GM18867 (cell line): ENCODE results near the gene CACNA2D4.

Experiments used
- ATAC-seq: cut with Tn5 transposase; IDR thresholded peaks from one replicate; pipeline ENCODE4 v1.9.1; 2021; ENCODE audit warnings: mild to moderate bottlenecking, moderate library complexity; ENCODE audit not compliant: unreplicated experiment

The CACNA2D4 gene

DNA sequence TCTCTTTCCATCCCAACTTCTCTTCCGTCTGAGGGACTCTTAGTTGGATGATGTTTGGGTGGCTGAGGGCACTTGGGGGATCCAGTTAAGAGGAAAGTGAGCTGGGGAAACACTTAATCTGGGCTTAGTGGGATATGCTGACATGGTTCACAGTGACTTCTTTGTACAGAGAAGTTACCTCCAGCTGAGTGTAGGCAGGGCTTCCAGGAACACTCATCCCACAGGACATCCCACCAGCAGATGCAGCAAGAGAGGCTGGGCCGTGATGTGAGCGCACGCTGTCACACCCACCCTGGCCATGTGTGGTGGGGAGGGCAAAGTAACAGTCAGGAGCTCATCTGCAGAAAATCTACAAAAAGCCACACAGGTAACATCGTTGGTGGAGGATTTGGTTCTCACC is 832 bp upstream of the CACNA2D4 start:
- no peak for ATAC-seq

DNA sequence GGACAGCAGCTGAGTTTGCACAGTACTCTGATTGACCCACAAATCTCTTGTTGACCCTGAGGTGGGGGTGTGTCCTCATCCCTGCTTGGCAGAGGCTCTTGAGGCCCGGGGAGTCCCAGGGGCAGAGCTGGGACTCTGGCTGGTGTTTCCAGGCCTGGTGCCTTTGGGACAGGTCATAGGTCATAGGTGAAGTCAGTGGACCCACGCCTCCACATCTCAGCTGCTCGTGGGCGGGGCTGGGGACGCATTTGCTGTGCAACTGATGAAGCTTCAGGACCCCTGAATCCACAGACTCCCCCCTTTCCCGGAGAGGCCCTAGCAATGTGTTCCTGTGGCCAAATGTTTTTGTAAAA is 408 bp upstream of the CACNA2D4 start:
- ATAC-seq, result no peak

DNA sequence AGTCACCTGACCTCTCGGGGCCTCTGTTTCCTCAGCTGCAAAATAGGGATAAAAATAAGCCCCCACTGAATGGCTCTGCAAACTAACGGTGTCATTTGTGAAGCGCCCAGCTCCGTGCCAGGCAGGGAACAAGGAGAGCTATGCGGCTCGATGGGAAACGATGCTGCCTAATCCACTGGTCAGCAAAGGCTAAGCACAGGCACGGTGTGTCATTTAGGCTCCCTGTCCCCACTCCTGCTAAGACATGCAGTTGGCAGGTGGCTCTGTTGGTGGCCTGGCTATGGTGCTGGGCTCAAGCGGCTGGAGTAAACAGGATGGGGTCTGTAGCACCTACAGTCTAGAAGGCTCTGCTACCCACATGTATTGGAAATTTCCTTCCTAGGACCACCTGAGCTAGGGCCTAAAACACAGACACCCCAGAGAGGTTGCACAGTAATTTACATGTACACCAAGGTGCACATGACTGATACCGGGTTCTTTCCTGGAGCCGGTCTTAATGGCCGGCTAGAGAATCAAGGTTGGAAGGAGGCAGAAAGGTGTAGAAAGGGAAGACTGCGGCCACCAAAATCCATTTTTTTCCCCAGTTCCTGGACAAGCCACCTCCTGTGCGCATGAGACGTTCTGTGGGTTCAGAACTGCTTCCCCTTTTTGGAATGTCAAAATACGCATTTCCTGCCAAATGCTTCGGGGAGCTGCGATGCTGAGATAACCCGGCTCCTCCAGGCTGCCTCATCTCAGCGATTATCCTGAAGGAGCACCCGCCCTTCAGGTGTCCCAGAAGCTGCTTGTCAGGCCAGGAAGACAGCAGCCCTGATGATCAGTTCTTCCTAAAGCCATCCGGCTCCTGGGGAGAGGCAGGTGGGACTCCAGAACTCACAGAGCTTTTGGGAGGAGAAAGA is 1.0 kb downstream of the CACNA2D4 start:
- no peak for ATAC-seq

DNA sequence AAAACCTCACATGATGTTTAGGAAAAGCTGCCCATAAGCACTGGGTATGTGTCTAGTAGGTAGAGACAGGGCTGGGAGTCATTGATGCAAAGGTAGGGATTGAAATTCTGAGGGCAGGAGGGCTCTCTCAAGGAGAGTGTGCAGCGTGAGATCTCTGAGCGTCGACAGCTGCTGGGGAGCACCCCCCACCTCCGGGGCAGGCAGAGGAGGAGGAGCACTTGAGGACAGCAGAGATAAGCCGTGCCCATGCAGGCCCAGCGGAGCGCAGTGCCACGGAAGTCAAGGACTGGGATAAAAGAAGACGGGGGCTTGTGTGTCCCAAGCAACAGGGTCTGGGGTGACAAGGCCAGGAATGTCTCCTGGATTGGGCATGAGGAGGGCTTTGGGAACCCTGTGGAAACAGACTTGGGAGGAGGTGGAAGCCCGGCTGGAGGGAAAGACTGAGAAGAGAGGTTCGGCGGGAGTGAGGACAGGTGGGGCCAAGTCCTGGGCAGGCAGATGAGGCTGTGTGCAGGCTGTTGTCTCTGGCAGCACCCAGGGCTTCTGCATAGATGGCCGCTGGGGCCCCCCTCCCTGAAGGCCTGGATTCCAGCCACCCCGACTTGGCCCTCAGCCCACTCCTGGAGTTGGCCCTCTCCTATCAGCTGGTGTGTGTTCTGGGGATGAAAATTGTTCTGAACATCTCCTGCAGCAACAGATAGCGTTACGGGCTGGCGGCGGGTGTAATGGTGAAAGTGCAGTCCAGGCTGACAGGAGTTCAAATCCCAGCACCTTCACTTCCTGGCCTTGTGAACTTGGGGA is 1.9 kb downstream of the CACNA2D4 start:
- no peak for ATAC-seq

DNA sequence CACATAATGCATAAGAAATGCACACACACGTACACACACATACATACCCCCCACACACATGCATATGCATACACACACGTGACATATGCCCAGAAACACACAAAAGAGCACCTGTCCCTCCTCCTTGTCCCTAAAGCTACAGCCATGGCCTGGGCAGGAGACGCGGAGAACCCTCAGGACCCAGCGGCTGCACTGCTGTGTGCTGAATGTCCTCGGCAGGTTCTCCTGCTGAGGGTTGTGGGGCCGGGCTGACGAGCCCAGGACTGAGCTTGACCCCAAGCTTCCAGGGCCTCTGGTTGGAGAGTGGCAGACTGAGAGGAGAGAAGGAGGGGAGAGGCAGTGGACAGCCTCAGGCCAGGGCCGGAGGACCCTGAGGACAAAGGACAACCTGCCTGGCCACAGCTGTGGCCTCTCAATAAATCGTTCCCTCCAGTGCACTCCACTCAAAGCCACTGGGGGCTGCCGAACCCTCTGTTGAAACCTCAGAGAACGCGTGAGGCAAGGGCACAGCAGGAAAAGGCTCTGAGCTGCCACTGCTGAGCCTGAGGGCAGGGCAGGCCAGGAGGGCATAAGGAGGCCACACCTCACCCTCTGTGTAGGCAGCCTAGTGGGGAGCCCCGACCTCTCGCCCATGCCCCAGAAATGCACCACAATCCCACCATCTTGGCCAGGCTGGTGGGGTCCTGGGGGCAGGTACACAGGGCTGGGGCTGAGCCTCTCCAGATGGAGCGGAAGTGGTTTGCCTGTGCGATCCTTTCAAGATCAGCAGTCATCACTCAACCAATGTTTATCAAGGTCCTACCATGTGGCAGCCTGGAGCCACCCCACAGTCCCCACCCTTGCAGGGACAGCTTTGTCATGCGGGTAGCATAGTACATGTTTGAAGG is 3.1 kb downstream of the CACNA2D4 start:
- ATAC-seq, result no peak

DNA sequence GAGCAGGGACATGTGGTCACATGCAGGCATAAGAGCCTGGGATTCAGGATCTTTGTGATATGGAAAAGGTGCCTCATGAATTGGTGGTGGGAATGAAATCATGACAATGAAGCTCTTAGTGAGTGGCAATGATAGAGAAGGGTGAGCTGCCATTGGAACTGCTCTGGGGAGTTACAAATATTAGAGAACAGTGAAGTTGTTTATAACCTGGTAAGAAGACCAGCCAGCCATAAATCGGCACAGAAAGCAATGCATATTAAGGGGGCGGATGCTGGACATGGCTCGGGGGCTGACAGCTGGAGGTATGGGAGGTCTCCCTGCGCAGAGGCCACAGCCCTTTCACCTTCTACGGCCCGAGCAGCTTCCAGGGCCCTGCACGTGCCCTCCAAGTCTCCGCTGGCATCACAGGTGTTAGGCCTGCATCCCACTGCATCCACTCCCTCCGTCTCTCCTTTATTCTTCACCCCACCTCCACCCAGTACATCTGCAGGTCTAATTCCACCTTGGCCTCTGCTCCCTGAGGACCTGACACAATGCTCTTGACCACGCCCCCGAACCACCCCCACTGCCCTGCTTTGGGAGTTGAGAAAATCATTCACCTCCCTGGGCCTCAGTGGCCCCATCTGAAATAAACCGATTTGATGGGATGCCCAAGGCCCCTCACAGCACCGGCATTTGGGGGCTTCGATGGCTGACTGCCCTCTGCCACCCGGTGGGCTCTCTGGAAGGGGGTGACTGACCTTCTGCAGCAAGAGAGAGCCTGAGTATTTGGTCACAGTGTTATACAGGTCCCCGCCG is 4.1 kb downstream of the CACNA2D4 start:
- ATAC-seq, result no peak

DNA sequence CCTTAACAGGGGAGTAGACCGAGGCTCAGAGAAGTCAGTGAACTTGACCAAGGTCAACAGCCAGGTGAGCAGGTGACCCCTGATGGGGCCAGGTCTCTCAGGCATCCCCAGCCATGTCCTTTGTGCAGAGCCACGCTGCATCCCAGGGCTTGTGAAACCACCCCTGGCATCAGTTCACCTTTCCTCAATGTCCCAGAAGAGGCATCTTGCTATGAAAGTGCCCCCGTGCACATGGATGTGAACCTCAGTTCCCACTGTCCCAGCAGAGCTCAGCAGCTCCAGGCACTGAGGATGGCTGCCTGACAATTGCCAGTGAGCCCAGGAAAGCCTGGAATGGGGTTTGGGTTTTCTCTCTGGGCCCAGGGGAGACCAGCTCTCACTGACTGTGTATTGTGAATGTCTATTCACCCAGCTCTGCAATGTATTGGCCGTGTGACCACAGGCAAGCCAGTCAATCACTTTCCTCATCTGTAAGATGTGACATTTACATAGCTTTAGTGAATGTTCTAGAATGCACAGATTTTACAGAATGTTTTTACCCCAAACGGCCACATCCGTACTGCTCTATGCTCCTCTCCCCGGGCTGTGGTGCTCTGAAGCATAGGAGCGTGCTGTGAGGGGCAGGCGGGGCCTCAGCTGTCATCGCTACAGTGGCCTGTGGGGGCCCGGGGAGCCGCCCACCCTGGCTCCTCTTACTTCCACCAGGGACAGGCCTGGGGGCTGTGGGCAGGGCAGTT is 4.9 kb downstream of the CACNA2D4 start:
- no peak for ATAC-seq

DNA sequence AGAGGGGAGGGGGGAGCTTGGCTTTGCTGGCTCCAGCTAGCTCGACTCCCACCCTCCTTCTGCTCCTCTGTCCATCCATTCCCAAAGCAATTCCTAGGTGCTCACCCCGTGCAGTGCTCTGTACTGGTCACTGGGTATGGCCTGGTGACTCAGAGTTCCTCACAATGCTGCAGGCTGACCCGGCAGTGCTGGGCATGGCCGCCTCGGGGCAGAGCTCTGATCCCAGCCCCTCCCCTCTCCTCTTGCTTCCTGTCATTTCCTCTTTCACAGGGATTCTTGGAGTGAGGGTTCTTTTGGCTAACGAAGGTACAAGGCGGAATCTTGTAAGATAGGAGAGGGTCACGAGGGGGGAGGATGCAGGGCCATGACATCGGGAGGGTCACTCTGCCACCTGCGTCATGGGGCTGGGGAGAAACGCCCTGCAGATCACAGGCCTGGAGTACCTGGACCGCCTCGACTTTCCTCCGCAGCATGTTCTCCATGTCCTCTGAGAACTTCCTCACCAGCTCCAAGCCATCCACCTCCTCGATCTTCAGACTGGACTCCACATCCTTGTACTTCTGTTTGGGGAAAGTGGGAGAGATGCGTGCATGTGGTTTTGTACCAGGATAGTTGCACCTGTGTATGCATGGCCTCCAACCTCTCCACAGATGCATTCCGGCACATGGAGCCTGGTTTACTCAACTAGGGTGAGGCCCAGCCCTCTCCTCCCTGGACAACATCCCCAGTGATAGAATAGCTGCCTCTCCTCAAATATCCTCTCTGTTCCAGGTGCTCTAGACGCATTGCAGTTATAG is 5.7 kb downstream of the CACNA2D4 start:
- ATAC-seq, result no peak

DNA sequence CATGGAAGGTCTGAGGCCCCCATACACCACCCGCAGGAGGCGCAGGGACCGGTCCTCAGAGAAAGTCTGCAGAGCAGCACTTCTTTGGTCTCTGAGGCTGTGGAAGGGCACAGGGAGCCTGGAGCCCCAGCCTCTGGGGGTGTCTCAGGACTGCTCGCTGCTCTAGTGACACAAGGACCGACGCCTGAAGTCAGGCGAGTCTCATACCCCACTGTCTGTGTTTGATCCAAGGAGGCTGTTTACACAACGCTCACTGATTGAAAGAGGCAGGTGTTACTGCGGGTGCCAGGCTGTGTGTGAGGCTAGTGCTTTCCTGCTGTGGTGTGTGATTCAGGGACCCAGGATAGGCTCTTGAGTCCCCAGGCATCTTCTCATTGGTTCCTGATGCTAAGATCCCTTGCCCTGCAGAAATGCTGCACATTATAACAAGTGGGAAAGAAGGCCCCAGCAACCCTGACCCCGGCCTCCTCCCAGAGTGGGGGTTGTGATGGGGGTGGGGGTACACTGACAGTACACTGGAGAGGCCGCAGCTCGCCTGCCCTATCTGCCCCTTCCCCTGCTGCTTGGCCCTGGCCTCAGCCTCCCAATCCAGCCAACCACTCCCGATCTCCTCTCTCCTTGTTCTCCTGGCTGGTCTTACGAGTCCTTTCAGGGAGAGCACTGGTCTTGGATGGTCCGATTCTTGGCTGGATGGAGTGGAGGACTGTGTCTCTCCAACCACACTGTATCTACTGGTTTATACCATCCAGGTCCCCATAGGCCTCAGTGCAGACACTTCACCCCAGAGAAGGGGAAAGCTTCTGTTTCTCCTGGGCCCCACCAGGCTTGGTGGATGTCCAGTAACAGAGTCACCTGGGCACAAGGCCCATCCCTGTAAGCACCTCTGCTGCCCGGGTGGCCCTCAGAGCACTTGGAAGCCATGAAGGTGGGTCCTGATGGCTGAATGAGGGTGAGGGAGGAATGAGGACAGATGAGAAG is 6.6 kb downstream of the CACNA2D4 start:
- no peak for ATAC-seq

DNA sequence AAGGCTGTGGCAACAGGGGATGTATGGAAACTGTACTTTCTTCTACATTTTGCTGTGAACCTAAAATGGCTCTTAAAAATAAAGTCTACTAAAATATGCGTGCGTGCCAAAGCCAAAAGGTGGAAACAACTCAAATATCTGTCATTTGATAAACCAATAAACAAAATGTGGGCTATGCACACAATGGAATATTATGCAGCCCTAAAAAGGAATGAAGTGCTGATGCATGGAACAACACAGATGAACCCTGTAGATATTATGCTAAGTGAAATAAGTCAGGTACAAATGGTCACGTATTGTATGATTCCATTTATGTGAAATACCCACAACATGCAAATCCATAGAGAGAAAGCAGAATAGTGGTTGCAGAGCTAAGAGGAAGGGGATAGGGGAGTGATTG is 8.0 kb downstream of the CACNA2D4 start:
- no peak for ATAC-seq

DNA sequence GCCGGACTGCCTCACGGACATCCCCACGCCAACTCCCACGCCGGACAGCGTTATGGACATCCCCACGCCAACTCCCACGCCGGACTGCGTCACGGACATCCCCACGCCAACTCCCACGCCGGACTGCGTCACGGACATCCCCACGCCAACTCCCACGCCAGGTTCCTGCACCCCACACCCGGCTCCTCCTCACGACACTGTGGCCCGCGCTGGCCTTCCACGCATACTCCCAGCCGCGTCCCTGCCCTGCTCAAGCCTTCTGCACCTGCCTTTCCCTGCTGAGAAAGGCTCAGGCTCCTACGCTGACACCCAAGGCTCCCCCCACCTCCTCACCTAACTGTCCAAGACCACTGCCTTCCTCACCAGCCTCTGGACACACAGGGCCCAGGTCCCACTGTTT is 9.7 kb downstream of the CACNA2D4 start:
- ATAC-seq, result no peak

DNA sequence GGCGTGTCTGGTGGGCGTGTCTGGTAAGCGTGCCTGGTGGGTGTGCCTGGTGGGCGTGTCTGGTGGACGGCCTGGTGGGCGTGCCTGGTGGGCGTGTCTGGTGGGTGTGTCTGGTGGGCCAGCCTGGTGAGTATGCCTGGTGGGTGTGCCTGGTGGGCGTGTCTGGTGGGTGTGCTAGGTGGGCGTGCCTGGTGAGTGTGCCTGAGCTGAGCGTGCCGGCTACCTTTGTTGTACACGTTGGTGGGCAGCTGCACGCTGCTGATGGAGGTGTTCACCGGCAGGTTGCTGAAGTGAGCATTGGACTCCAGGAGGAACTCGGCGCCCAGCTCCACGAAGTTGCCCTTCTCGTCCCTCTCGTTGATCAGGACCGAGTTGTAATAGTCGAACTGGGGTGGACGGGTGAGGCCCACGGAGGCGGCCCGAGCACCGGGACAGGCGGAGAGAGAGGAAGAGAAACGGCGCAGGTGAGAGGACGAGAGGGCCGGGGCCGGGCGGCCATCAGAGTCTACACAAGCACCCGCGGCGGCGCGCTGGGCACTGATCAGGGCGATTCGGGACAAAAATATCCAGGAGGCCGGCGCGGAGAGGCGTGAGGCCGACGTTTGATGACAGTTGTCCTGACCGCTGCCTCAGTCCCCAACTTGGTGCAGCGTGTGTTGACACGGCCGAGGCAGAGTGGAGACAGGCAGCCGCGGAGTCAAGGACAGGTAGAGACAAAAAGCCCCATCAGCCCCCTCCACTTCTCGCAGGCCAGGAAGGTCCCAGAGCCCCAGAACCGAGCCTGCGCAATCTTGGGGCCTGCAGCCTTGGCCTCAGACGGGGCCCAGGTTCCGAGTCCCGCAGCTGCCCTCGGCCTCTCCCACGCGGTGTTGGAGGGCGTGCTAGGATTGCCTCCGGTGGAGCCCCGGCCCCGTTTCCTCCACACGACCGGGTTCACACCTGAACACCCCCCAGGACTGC is 10.5 kb downstream of the CACNA2D4 start:
- no peak for ATAC-seq

DNA sequence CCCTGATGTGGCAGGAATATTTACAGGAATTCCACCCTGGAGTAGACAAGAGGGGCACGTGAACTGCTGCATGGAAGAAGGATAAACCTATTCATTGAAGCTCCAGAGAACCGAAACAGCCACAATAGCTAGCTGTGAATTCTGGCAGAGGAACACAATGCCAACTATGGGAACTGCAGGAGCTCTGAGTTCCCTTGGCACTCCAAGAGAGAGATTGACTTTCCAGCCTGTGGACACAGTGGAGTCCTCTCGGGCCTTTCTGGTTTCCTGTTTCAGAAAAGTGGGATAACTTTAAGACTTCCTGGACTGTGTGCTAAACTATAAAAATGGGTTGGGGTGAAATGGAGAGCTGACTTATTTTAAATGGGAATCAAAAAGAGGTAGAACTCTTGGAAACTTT is 11.9 kb downstream of the CACNA2D4 start:
- ATAC-seq, result no peak

DNA sequence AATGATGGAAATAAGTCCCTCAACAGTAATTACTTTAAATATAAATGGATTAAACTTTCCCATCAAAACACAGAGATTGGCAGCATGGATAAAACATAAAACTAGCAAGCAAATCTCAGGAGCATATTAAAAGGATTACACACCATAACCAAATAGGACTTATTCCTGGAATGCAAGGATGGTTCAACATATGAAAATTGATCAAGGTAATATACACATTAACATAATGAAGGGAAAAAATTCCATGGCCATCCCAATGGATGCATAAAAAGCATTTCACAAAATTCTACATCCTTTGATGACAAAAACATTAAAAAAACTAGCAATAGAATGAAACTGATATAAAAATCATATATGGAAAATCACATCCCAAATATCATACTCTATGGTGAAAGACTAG is 13.6 kb downstream of the CACNA2D4 start:
- no peak for ATAC-seq

DNA sequence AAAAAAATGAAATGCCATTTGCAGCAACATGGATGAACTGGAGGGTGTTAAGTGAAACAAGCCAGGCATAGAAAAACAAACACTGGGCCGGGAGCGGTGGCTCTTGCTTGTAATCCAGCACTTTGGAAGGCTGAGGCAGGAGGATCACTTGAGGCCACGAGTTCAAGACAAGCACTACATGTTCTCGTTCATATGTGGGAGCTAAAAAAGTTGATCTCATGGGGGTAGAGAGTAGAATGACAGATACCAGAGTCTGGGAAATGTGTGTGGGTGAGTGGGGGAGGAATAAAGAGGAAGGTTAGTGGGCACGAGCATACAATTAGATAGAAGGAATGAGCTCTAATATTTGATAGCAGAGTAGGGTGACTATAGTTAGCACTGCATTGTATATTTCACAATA is 21.5 kb downstream of the CACNA2D4 start:
- ATAC-seq, result no peak

DNA sequence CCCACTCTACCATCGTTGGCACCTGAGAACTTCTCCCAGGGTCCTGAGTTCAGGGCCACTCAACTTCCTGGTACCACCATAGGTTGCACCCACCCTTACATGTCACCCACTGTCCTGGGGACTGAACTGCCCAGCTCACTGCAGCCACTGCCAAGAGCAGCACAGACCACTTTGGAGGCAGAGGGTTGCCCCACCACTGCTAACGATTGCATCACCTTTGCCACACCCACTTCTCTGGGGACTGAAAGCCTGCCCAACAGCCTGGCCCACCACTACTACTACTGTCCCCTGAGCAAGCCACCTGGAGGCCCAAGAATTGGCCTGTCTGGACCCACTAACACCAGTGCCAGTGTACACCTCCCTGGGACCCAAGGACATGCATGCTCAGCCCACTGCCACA is 27.6 kb downstream of the CACNA2D4 start:
- ATAC-seq, result no peak
